Upper lobe of right lung (tissue), 1 donor: ENCODE data around the gene CLTCL1. TPM values are rescaled to one million over a fixed set of nuclear protein-coding genes. Genes with fewer than 3 reads are reported as not detected.

ENCODE experiments used
- ATAC-seq: fragments of 200-7000 bp; cut with Tn5 transposase; one replicate; pipeline ENCODE4 v1.9.1; 2020; ENCODE audit warnings: mild to moderate bottlenecking, moderate library complexity
- DNase-seq: peaks from one replicate; pipeline ENCODE4 v3.0.0-alpha.2; 2020
- H3K27ac ChIP-seq: fragments of 200-600 bp; one replicate; pipeline ENCODE4 v1.8.0; 2022
- H3K27me3 ChIP-seq: fragments of 200-600 bp; one replicate; pipeline ENCODE4 v1.8.0; 2022; ENCODE audit warnings: mild to moderate bottlenecking
- H3K36me3 ChIP-seq: fragments of 200-600 bp; one replicate; pipeline ENCODE4 v1.8.0; 2022
- H3K4me1 ChIP-seq: fragments of 200-600 bp; one replicate; pipeline ENCODE4 v1.8.0; 2022
- H3K4me3 ChIP-seq: fragments of 200-600 bp; one replicate; pipeline ENCODE4 v1.8.0; 2022; ENCODE audit warnings: mild to moderate bottlenecking
- H3K9me3 ChIP-seq: fragments of 200-600 bp; one replicate; pipeline ENCODE4 v1.8.0; 2022
- intact Hi-C: fragments of 100-400 bp; cut with DNase I; formaldehyde crosslinking; loops from one replicate; pipeline ENCODE4 v1.11.0; 2022
- total RNA-seq: library from RNA; stranded (reverse); fragmentation: NEBNext Ultra II Directional; extraction: Animal tissue kit (Norgen Biotek cat#: 25700); gene quantifications from one replicate; pipeline ENCODE4 v1.2.1, GENCODE V29; 2021
- TF ChIP-seq, protein P1 (sequence below): fragments of 200-600 bp; IDR thresholded peaks from one replicate; pipeline ENCODE4 v1.8.0; 2022; ENCODE audit warnings: antibody characterized with exemption
- donor health status: DM: no; HTN: yes; CAD: no; lungs with severe emphysema.

The CLTCL1 gene
- total RNA-seq, 1 donor from 2014 or later = 4.3 TPM

DNA sequence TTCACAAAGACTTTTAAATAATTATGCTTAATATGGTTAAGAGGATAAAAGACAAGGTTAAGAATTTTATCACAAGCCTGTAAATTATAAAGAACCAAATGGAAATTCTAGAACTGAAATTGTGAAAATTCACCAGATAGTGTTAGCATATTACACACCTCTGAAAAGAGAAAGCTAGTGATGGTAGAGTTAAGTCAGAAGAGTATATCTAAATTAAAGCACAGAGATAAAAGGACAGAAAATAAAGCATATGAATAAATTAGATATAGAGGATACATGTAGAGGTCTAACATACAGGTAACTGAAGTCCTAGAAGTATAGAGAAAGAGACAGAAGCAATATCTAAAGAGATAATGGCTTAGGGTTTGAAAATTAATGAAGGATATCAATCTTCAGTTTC is 4.2 kb upstream of the CLTCL1 start:
- ATAC-seq (no peak), DNase-seq (no peak)
- intact Hi-C loops = no loop called here
- Histone ChIP-seq H3K9me3 (no peaks in the 10 kb centered on the region), H3K36me3 (no peaks in the 10 kb centered on the region), H3K27ac (no peak overlapping the region), H3K4me1 (peaks cover 10% of the 10 kb centered on the region), H3K27me3 (no peaks in the 10 kb centered on the region), H3K4me3 (no peak overlapping the region)
- TF ChIP-seq, protein P1, sequence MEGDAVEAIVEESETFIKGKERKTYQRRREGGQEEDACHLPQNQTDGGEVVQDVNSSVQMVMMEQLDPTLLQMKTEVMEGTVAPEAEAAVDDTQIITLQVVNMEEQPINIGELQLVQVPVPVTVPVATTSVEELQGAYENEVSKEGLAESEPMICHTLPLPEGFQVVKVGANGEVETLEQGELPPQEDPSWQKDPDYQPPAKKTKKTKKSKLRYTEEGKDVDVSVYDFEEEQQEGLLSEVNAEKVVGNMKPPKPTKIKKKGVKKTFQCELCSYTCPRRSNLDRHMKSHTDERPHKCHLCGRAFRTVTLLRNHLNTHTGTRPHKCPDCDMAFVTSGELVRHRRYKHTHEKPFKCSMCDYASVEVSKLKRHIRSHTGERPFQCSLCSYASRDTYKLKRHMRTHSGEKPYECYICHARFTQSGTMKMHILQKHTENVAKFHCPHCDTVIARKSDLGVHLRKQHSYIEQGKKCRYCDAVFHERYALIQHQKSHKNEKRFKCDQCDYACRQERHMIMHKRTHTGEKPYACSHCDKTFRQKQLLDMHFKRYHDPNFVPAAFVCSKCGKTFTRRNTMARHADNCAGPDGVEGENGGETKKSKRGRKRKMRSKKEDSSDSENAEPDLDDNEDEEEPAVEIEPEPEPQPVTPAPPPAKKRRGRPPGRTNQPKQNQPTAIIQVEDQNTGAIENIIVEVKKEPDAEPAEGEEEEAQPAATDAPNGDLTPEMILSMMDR = no peak

- DNase-seq (no peak), ATAC-seq (no peak)
- intact Hi-C loops = no loop called here
- H3K27ac ChIP-seq = peak overlapping the region; percentile 69
- TF ChIP-seq, protein P1 = no peak
- H3K4me3 ChIP-seq = peak overlapping the region; percentile 66
- H3K9me3 ChIP-seq = no peaks in the 10 kb centered on the region
- H3K36me3 ChIP-seq = no peaks in the 10 kb centered on the region
- H3K4me1 ChIP-seq = peaks cover 14% of the 10 kb centered on the region
- no peaks in the 10 kb centered on the region for H3K27me3 ChIP-seq
These were observed 1.1 kb upstream of the CLTCL1 start for GRCh38 chr22:19292458-19293230.

- intact Hi-C loops = no loop called here
- ATAC-seq = peak; percentile 67
- DNase-seq = peak; percentile 78
These were observed 320 bp downstream of the CLTCL1 start for GRCh38 chr22:19291218-19291579.

GRCh38 chr22:19290400-19291217 is 910 bp downstream of the CLTCL1 start:
- TF ChIP-seq, protein P1 = no peak
- no peaks in the 10 kb centered on the region for H3K9me3 ChIP-seq
- H3K4me1 ChIP-seq = peaks cover 14% of the 10 kb centered on the region
- no peaks in the 10 kb centered on the region for H3K36me3 ChIP-seq
- H3K27me3 ChIP-seq = no peaks in the 10 kb centered on the region
- intact Hi-C loops = no loop called here
- ATAC-seq (peak; percentile 1), DNase-seq (no peak)
- H3K27ac ChIP-seq = peak overlapping the region; percentile 67
- H3K4me3 ChIP-seq = peak overlapping the region; percentile 66

More at GRCh38 chr22:19291218-19291579, 320 bp downstream of the CLTCL1 start:
- H3K4me3 ChIP-seq = peak overlapping the region; percentile 66
- TF ChIP-seq, protein P1 = no peak
- no peaks in the 10 kb centered on the region for H3K36me3 ChIP-seq
- H3K27ac ChIP-seq = peak overlapping the region; percentile 67
- H3K27me3 ChIP-seq = no peaks in the 10 kb centered on the region
- H3K9me3 ChIP-seq = no peaks in the 10 kb centered on the region
- H3K4me1 ChIP-seq = peaks cover 14% of the 10 kb centered on the region

GRCh38 chr22:19289475-19290161 is 1.9 kb downstream of the CLTCL1 start:
- Histone ChIP-seq H3K27ac (no peak overlapping the region), H3K9me3 (no peaks in the 10 kb centered on the region), H3K36me3 (no peaks in the 10 kb centered on the region), H3K4me3 (no peak overlapping the region), H3K4me1 (peaks cover 14% of the 10 kb centered on the region), H3K27me3 (no peaks in the 10 kb centered on the region)
- ATAC-seq (no peak), DNase-seq (no peak)
- intact Hi-C loops = no loop called here
- TF ChIP-seq, protein P1 = no peak
